Limb (tissue), 2 donors: ENCODE data around the gene LDAH.

ENCODE experiments used
- DNase-seq, 2 donors: peaks; one replicate each; pipeline ENCODE4 v3.0.0-alpha.2; 2016; ENCODE audit errors: extremely low spot score in 2 of 2

The LDAH gene

DNA sequence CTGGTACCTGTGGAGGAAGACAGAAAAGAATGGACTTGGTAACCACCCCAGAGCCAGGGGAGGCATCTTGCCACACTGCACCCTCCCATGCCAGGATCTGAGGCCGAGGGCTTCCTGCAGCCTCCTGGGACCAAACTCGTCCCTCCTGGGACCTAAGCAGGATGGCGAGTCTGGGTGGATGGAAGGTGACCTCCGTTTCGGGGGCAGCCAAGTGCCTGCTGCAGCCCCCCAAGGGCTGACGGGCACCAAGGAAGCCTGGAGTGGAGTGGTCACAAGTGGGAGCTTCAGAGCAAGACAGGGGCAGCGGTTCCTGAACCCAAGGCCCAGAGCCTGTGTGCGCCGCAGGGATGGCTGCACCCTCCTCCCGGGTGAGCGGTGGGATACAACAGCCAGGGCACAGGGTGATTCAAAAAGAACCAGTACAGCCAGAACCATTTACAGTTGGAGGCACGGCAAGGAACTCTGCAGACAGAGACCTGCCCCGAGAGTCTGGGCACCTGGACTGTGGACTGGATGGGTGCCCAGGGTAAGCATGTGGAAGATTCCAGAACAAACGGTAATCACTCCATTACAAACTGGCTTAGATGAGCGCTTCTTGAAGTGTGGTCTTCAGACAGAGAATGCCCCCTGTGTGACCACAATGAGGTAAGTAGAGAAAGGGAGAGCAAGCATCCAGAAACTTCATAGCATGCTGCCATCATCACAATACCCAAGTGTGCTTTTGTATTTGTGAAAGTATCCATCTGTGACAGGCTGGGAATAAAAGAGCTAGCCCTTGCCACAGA is 184.1 kb downstream of the LDAH start:
- no peak for DNase-seq

GRCh38 chr2:20638014-20638413 is 184.9 kb downstream of the LDAH start:
- DNase-seq = no peak

GRCh38 chr2:20637147-20637546 is 185.8 kb downstream of the LDAH start:
- DNase-seq = no peak

- DNase-seq = peak; percentile 80 to 96
These were observed 187.0 kb downstream of the LDAH start for GRCh38 chr2:20635675-20636584.

DNA sequence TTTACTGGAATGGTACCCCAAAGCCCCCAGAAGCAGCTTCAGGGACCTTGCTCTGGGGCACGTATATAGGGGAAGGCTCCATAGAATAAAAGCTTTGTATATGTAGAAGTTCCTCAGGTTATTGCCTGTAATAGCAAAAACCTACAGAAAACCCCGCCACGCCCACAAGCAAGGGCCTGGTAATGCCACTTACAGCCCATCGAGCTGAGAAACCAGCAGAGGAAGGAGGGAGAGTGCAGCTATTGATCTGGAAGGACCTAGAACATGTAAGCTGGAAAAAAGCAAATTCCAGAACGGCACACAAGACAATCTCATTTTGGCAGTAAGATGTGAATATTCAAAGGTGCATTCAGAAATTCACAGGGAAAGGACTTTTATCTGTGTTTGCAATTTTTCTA is 187.8 kb downstream of the LDAH start:
- no peak for DNase-seq

DNA sequence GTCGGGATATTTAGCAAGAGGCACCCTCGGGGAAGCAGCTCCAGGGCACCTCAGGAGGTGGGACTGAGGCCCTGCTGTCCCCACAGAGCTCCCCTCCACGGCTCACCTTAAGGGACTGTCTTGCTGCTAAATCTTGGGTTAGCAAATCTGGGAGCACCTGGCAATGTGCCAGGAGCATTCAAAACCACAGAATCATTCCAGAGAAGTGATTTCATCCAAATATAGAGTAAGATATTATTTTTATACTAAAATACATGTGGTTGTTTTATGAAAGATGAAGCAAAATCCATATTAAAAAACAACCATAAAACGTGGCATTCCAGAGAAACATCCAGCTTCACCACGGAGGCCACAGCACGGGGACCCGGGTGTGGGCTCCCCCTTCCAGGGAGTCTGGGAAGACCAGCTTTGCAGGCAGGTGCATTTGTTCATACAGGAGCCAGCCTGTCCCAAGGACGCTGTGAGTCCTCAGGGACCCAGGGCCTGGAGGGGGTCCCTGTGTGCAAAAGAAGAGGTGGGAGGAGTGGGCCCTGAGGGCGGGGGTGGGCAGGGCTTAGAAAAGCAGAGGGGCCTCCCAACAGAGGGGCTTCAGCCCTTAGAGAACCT is 188.3 kb downstream of the LDAH start:
- DNase-seq = peak in 1 of 2 donors; percentile 57
